Ectodermal cell (in vitro differentiated cells): ENCODE results near the gene RASGRP1.
"Not testable (repeated sequence)": the region's sequence is repeated elsewhere in the genome, so short reads cannot be mapped to it uniquely, and the experiment has no call there.

Experiments
- H3K27ac ChIP-seq: 2 replicates; pipeline ENCODE4 v1.7.0; 2013; ENCODE audit warnings: mild to moderate bottlenecking, low read depth, low read length; ENCODE audit not compliant: insufficient read depth, poor library complexity, severe bottlenecking
- H3K27me3 ChIP-seq: 2 replicates; pipeline ENCODE4 v1.7.0; 2013; ENCODE audit warnings: mild to moderate bottlenecking, low read length; ENCODE audit not compliant: insufficient read depth, control insufficient read depth, poor library complexity, severe bottlenecking
- H3K36me3 ChIP-seq: one replicate; pipeline ENCODE4 v1.7.0; 2013; ENCODE audit warnings: low read length; ENCODE audit not compliant: control insufficient read depth, insufficient read depth
- H3K4me1 ChIP-seq: one replicate; pipeline ENCODE4 v1.7.0; 2013; ENCODE audit warnings: low read length; ENCODE audit not compliant: control insufficient read depth, insufficient read depth
- H3K4me3 ChIP-seq: 2 replicates; pipeline ENCODE4 v1.7.0; 2013; ENCODE audit warnings: low read depth, low read length, control low read depth; ENCODE audit not compliant: insufficient read depth
- H3K9me3 ChIP-seq: 2 replicates; pipeline ENCODE4 v1.7.0; 2013; ENCODE audit warnings: mild to moderate bottlenecking, low read length, moderate library complexity; ENCODE audit not compliant: control insufficient read depth
- WGBS, 2 experiments: methylation state at CpG; one replicate each; pipeline ENCODE4 v1.1.7; 2013; ENCODE audit warnings: missing lambda C conversion rate in 2 of 2; 5-methylcytosine and 5-hydroxymethylcytosine counted together

Gene RASGRP1

GRCh38 chr15:38602910-38603670 lies 38.5 kb upstream of the RASGRP1 start:
- Histone ChIP-seq H3K9me3 (no peaks in the 10 kb centered on the region), H3K4me1 (peaks cover 7% of the 10 kb centered on the region), H3K4me3 (no peak overlapping the region), H3K36me3 (no peaks in the 10 kb centered on the region), H3K27me3 (no peaks in the 10 kb centered on the region), H3K27ac (no peak overlapping the region)
- WGBS, 2 experiments = 81 to 83% methylated on average over 7 of the region's 7 CpGs

- 93 to 97% methylated on average over 2 of the region's 2 CpGs for WGBS, 2 experiments
- H3K27ac ChIP-seq = no peak overlapping the region
- no peak overlapping the region for H3K4me3 ChIP-seq
- no peaks in the 10 kb centered on the region for H3K4me1 ChIP-seq
- H3K27me3 ChIP-seq = no peaks in the 10 kb centered on the region
- H3K36me3 ChIP-seq = no peaks in the 10 kb centered on the region
- H3K9me3 ChIP-seq = no peaks in the 10 kb centered on the region
Observed at GRCh38 chr15:38600236-38600635, 35.6 kb upstream of the RASGRP1 start.

GRCh38 chr15:38598749-38599148 lies 34.1 kb upstream of the RASGRP1 start:
- Histone ChIP-seq H3K27me3 (no peaks in the 10 kb centered on the region), H3K4me1 (no peaks in the 10 kb centered on the region), H3K27ac (no peak overlapping the region), H3K4me3 (no peak overlapping the region), H3K9me3 (no peaks in the 10 kb centered on the region), H3K36me3 (no peaks in the 10 kb centered on the region)
- WGBS, 2 experiments = 88 to 91% methylated on average over 2 of the region's 2 CpGs

- Histone ChIP-seq H3K4me3 (no peak overlapping the region), H3K4me1 (no peaks in the 10 kb centered on the region), H3K27ac (no peak overlapping the region), H3K36me3 (no peaks in the 10 kb centered on the region), H3K27me3 (no peaks in the 10 kb centered on the region), H3K9me3 (no peaks in the 10 kb centered on the region)
- 90 to 93% methylated on average over 3 of the region's 3 CpGs for WGBS, 2 experiments
Observed at GRCh38 chr15:38597219-38597800, 32.7 kb upstream of the RASGRP1 start.

- peaks cover 5% of the 10 kb centered on the region for H3K4me1 ChIP-seq
- H3K27ac ChIP-seq = no peak overlapping the region
- no peaks in the 10 kb centered on the region for H3K36me3 ChIP-seq
- 90 to 95% methylated on average over 4 of the region's 4 CpGs for WGBS, 2 experiments
- no peaks in the 10 kb centered on the region for H3K27me3 ChIP-seq
- H3K4me3 ChIP-seq = no peak overlapping the region
- H3K9me3 ChIP-seq = no peaks in the 10 kb centered on the region
Observed at GRCh38 chr15:38593524-38593923, 28.9 kb upstream of the RASGRP1 start.

- Histone ChIP-seq H3K9me3 (no peaks in the 10 kb centered on the region), H3K4me3 (no peak overlapping the region), H3K27me3 (no peaks in the 10 kb centered on the region), H3K4me1 (peaks cover 5% of the 10 kb centered on the region), H3K27ac (no peak overlapping the region), H3K36me3 (no peaks in the 10 kb centered on the region)
- WGBS, 2 experiments = 87 to 95% methylated on average over 4 of the region's 4 CpGs
Observed at GRCh38 chr15:38589502-38589901, 24.9 kb upstream of the RASGRP1 start.

GRCh38 chr15:38588672-38589071 lies 24.1 kb upstream of the RASGRP1 start:
- Histone ChIP-seq H3K4me1 (peaks cover 5% of the 10 kb centered on the region), H3K27me3 (no peaks in the 10 kb centered on the region), H3K27ac (no peak overlapping the region), H3K9me3 (no peaks in the 10 kb centered on the region), H3K36me3 (no peaks in the 10 kb centered on the region), H3K4me3 (no peak overlapping the region)
- 63 to 66% methylated on average over 3 of the region's 3 CpGs for WGBS, 2 experiments

- 93 to 96% methylated on average over 6 of the region's 6 CpGs for WGBS, 2 experiments
- H3K27me3 ChIP-seq = no peaks in the 10 kb centered on the region
- no peak overlapping the region for H3K27ac ChIP-seq
- no peaks in the 10 kb centered on the region for H3K36me3 ChIP-seq
- H3K4me3 ChIP-seq = no peak overlapping the region
- H3K4me1 ChIP-seq = peaks cover 5% of the 10 kb centered on the region
- H3K9me3 ChIP-seq = no peaks in the 10 kb centered on the region
Observed at GRCh38 chr15:38587214-38587613, 22.6 kb upstream of the RASGRP1 start.

- not testable (repeated sequence) for H3K9me3 ChIP-seq, H3K4me1 ChIP-seq, H3K27ac ChIP-seq, H3K27me3 ChIP-seq, H3K36me3 ChIP-seq, H3K4me3 ChIP-seq
- WGBS, 2 experiments = 91 to 93% methylated on average over 2 of the region's 2 CpGs
Observed at GRCh38 chr15:38586005-38586404, 21.4 kb upstream of the RASGRP1 start.

GRCh38 chr15:38578626-38579025 lies 14.0 kb upstream of the RASGRP1 start:
- H3K4me3 ChIP-seq = no peak overlapping the region
- no peaks in the 10 kb centered on the region for H3K27me3 ChIP-seq
- WGBS, 2 experiments = 91 to 97% methylated on average over 2 to 3 of the region's 3 CpGs
- H3K27ac ChIP-seq = no peak overlapping the region
- H3K4me1 ChIP-seq = no peaks in the 10 kb centered on the region
- no peaks in the 10 kb centered on the region for H3K36me3 ChIP-seq
- H3K9me3 ChIP-seq = no peaks in the 10 kb centered on the region
